ENCODE data around the gene SNRPE. TPM values are rescaled to one million over a fixed set of nuclear protein-coding genes. Genes with fewer than 3 reads are reported as not detected.
"Not testable (repeated sequence)": the region's sequence is repeated elsewhere in the genome, so short reads cannot be mapped to it uniquely, and the experiment has no call there.

The SNRPE gene
- total RNA-seq, 2 experiments from 2014 or later: 344 to 373 TPM

DNA sequence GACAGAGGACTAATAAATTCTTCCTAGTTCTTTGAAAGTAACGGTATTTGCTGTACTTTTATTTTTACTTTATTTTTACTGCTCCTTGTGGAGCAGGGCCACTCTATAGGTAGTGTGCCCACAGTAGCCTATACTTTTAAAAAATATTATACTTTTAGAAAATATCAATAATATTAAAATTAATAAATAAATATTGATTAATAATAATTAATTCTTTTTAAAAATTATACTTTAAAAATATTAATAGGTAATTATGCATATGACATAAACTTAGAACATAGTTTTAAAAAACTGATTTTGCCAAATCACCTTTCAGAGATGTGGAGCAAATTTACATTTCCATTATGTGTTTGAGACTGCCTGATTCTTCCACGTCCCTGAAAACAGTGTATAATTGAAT is 35.2 kb upstream of the SNRPE start:
- H3K4me1 Mint-ChIP-seq (ENCODE audit: low read depth): peaks cover 24% of the 10 kb centered on the region
- H3K9me3 Mint-ChIP-seq: no peaks in the 10 kb centered on the region
- TF ChIP-seq, protein P1, sequence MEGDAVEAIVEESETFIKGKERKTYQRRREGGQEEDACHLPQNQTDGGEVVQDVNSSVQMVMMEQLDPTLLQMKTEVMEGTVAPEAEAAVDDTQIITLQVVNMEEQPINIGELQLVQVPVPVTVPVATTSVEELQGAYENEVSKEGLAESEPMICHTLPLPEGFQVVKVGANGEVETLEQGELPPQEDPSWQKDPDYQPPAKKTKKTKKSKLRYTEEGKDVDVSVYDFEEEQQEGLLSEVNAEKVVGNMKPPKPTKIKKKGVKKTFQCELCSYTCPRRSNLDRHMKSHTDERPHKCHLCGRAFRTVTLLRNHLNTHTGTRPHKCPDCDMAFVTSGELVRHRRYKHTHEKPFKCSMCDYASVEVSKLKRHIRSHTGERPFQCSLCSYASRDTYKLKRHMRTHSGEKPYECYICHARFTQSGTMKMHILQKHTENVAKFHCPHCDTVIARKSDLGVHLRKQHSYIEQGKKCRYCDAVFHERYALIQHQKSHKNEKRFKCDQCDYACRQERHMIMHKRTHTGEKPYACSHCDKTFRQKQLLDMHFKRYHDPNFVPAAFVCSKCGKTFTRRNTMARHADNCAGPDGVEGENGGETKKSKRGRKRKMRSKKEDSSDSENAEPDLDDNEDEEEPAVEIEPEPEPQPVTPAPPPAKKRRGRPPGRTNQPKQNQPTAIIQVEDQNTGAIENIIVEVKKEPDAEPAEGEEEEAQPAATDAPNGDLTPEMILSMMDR (IDR thresholded peaks at IDR 0.05): no peak
- CTCF ChIA-PET: no interaction called here
- POLR2A ChIA-PET: no interaction called here
- DNase-seq (no peak), ATAC-seq (no peak)
- no peaks in the 10 kb centered on the region for H3K27me3 Mint-ChIP-seq
- H3K27ac Mint-ChIP-seq: no peak overlapping the region
- H3K36me3 Mint-ChIP-seq (ENCODE audit: low read depth): peaks cover 54% of the 10 kb centered on the region
- no peak overlapping the region for H3K4me3 Mint-ChIP-seq
- intact Hi-C loops (cut with micrococcal nuclease): no loop called here

DNA sequence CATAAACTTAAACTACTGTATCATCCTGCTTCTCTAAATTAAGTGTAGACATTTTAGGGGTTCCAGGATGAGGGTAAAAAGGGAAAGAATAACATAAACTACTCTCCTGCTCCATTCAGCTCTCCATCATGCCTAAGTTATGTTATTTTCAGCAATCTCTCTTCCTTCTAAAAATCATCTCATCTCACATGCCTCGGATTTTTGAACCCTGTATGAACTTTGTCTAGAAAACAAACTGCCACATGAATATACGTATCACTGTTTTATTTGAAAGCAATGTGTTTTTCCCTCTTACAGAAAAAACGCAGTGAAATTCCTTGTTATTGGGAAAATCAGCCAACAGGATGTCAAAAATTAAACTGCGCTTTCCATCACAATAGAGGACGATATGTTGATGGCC is 33.4 kb upstream of the SNRPE start:
- Mint-ChIP-seq H3K36me3 (ENCODE audit: low read depth) (peaks cover 47% of the 10 kb centered on the region), H3K9me3 (no peaks in the 10 kb centered on the region), H3K27me3 (no peaks in the 10 kb centered on the region), H3K4me3 (no peak overlapping the region), H3K27ac (peak overlapping the region; percentile 30), H3K4me1 (ENCODE audit: low read depth) (peaks cover 14% of the 10 kb centered on the region)
- CTCF ChIA-PET: no interaction called here
- intact Hi-C loops (cut with micrococcal nuclease): no loop called here
- POLR2A ChIA-PET: interaction anchor here (1.0 to 1.2 kb wide), 2 partner anchors 9 to 31 kb away, joined by 4 to 5 read pairs; no protein-coding TSS in a partner anchor
- DNase-seq (no peak), ATAC-seq (no peak)
- TF ChIP-seq, protein P1 (IDR thresholded peaks at IDR 0.05): no peak

DNA sequence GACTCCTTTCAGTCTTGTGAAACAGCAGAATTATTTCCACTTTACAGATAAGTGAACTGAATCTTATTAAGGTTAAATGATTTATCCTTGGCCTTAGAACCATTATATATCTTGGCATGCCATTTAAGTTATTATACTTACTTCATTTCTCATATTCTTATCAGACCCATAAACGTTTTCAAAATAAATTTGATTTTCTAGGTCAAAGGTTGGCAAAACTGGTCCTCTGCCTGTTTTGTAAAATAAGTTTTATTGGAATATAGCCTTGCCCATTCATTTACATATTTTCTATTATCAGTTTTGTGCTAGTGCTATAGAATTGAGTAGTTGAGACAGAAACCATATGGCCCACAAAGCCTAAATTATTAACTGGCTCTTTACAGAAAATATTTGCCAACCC is 32.9 kb upstream of the SNRPE start:
- Mint-ChIP-seq H3K4me3 (no peak overlapping the region), H3K36me3 (ENCODE audit: low read depth) (peaks cover 48% of the 10 kb centered on the region), H3K27ac (no peak overlapping the region), H3K9me3 (no peaks in the 10 kb centered on the region), H3K4me1 (ENCODE audit: low read depth) (peaks cover 12% of the 10 kb centered on the region), H3K27me3 (no peaks in the 10 kb centered on the region)
- POLR2A ChIA-PET: interaction anchor here (1.2 kb wide), 1 partner anchor 31 kb away, joined by 5 read pairs; no protein-coding TSS in a partner anchor
- no peak for DNase-seq
- intact Hi-C loops (cut with micrococcal nuclease): no loop called here
- CTCF ChIA-PET: no interaction called here
- ATAC-seq: no peak
- TF ChIP-seq, protein P1 (IDR thresholded peaks at IDR 0.05): no peak

- H3K4me3 Mint-ChIP-seq; H3K9me3 Mint-ChIP-seq; H3K27me3 Mint-ChIP-seq; intact Hi-C loops (cut with micrococcal nuclease); H3K4me1 Mint-ChIP-seq (ENCODE audit: low read depth); ATAC-seq; DNase-seq; POLR2A ChIA-PET; H3K27ac Mint-ChIP-seq: not testable (repeated sequence)
- CTCF ChIA-PET: interaction anchor here (0.8 kb wide), 1 partner anchor 32 kb away, joined by 3 read pairs; no protein-coding TSS in a partner anchor
- peaks cover 50% of the 10 kb centered on the region for H3K36me3 Mint-ChIP-seq (ENCODE audit: low read depth)
Observed at GRCh38 chr1:203829247-203829646, 32.2 kb upstream of the SNRPE start.

GRCh38 chr1:203835476-203835875 is 25.9 kb upstream of the SNRPE start:
- intact Hi-C loops (cut with micrococcal nuclease): no loop called here
- Mint-ChIP-seq H3K36me3 (ENCODE audit: low read depth) (peaks cover 43% of the 10 kb centered on the region), H3K27me3 (no peaks in the 10 kb centered on the region), H3K9me3 (no peaks in the 10 kb centered on the region), H3K4me3 (no peak overlapping the region), H3K4me1 (ENCODE audit: low read depth) (no peaks in the 10 kb centered on the region), H3K27ac (no peak overlapping the region)
- ChIA-PET POLR2A (no interaction called here), CTCF (interaction anchor here (0.7 to 1.6 kb wide), 4 partner anchors 25 to 293 kb away, joined by 3 to 6 read pairs (median 3); no protein-coding TSS in a partner anchor)
- TF ChIP-seq, protein P1 (IDR thresholded peaks at IDR 0.05): no peak
- ATAC-seq (no peak), DNase-seq (no peak)

All from activated CD8-positive, alpha-beta T cell treated with anti-CD3 and anti-CD28 coated beads for 36 hours (primary cell).